ENCODE results near the gene DOCK9. TPM values are rescaled to one million over a fixed set of nuclear protein-coding genes. Genes with fewer than 3 reads are reported as not detected.

Gene DOCK9
- total RNA-seq, 4 donors from 2014 or later = 127 to 191 (median 154) TPM

- DNase-seq (ENCODE audit: extremely low spot score) = no peak
- H3K27me3 ChIP-seq = no peaks in the 10 kb centered on the region
- H3K27ac ChIP-seq (replicated peaks in 1 of 4) = no peak overlapping the region
- intact Hi-C loops (cut with DNase I) = no loop called here
- 73% methylated on average over 6 of the region's 6 CpGs for WGBS
- peaks cover 6 to 20% (median 11%) of the 10 kb centered on the region in 4 donors for H3K4me1 ChIP-seq
- TF ChIP-seq POLR2A (IDR thresholded peaks at IDR 0.05; ENCODE audit: low read depth) (no peak), CTCF (IDR thresholded peaks at IDR 0.05) (no peak), POLR2AphosphoS5 (IDR thresholded peaks at IDR 0.05) (no peak), EP300 (IDR thresholded peaks at IDR 0.05) (no peak)
- H3K9me3 ChIP-seq = no peaks in the 10 kb centered on the region
- no peak overlapping the region for H3K4me3 ChIP-seq
- peaks cover 27 to 82% (median 55%) of the 10 kb centered on the region in 4 donors for H3K36me3 ChIP-seq
These were observed 89.5 kb downstream of the DOCK9 start for GRCh38 chr13:98888222-98888889.

GRCh38 chr13:98886587-98887230, 91.2 kb downstream of the DOCK9 start:
- 95% methylated on average over 9 of the region's 9 CpGs for WGBS
- TF ChIP-seq CTCF (IDR thresholded peaks at IDR 0.05) (no peak), POLR2AphosphoS5 (IDR thresholded peaks at IDR 0.05) (no peak), EP300 (IDR thresholded peaks at IDR 0.05) (no peak), POLR2A (IDR thresholded peaks at IDR 0.05; ENCODE audit: low read depth) (no peak)
- no peak for DNase-seq (ENCODE audit: extremely low spot score)
- no peaks in the 10 kb centered on the region for H3K9me3 ChIP-seq
- peaks cover 41 to 86% (median 64%) of the 10 kb centered on the region in 4 donors for H3K36me3 ChIP-seq
- no peaks in the 10 kb centered on the region for H3K27me3 ChIP-seq
- H3K4me3 ChIP-seq = no peak overlapping the region
- intact Hi-C loops (cut with DNase I) = no loop called here
- H3K4me1 ChIP-seq = peaks cover 5 to 16% (median 11%) of the 10 kb centered on the region in 4 donors
- H3K27ac ChIP-seq (replicated peaks in 1 of 4) = no peak overlapping the region

- Histone ChIP-seq H3K9me3 (no peaks in the 10 kb centered on the region), H3K4me3 (no peak overlapping the region), H3K27me3 (no peaks in the 10 kb centered on the region), H3K36me3 (peaks cover 52 to 90% (median 74%) of the 10 kb centered on the region in 4 donors), H3K27ac (replicated peaks in 1 of 4) (no peak overlapping the region), H3K4me1 (peaks cover 5 to 12% (median 10%) of the 10 kb centered on the region in 4 donors)
- intact Hi-C loops (cut with DNase I) = no loop called here
- no peak for DNase-seq (ENCODE audit: extremely low spot score)
- TF ChIP-seq EP300 (IDR thresholded peaks at IDR 0.05) (no peak), CTCF (IDR thresholded peaks at IDR 0.05) (no peak), POLR2A (IDR thresholded peaks at IDR 0.05; ENCODE audit: low read depth) (no peak), POLR2AphosphoS5 (IDR thresholded peaks at IDR 0.05) (no peak)
- WGBS = 92% methylated on average over 6 of the region's 6 CpGs
These were observed 92.3 kb downstream of the DOCK9 start for GRCh38 chr13:98885600-98885999.

- Histone ChIP-seq H3K9me3 (no peaks in the 10 kb centered on the region), H3K36me3 (peaks cover 60 to 100% (median 87%) of the 10 kb centered on the region in 4 donors), H3K27me3 (no peaks in the 10 kb centered on the region), H3K4me3 (no peak overlapping the region), H3K27ac (replicated peaks in 1 of 4) (no peak overlapping the region), H3K4me1 (peaks cover 2 to 7% (median 6%) of the 10 kb centered on the region in 4 donors)
- no peak for DNase-seq (ENCODE audit: extremely low spot score)
- 46% methylated on average over 3 of the region's 3 CpGs for whole genome bisulfite sequencing
- no peak for TF ChIP-seq POLR2AphosphoS5 (IDR thresholded peaks at IDR 0.05)
- no peak for TF ChIP-seq EP300 (IDR thresholded peaks at IDR 0.05)
- no peak for TF ChIP-seq POLR2A (IDR thresholded peaks at IDR 0.05; ENCODE audit: low read depth)
- TF ChIP-seq CTCF (IDR thresholded peaks at IDR 0.05) = no peak
- intact Hi-C loops (cut with DNase I) = no loop called here
These were observed 93.9 kb downstream of the DOCK9 start for GRCh38 chr13:98883998-98884397.

All from esophagus muscularis mucosa (tissue), 4 donors.